ENCODE data around the gene SMYD2. TPM values are rescaled to one million over a fixed set of nuclear protein-coding genes. Genes with fewer than 3 reads are reported as not detected.

The SMYD2 gene
- total RNA-seq, 1 experiment from 2014 or later: 27.2 TPM

GRCh38 chr1:214282630-214283242, 1.8 kb downstream of the SMYD2 start:
- H3K9ac ChIP-seq (ENCODE audit: low read length): peak overlapping the region; percentile 74
- intact Hi-C loops (cut with micrococcal nuclease): loop anchor here (10.0 kb wide), 1 partner anchor 1158 kb away; no protein-coding TSS in a partner anchor
- DNase-seq (ENCODE audit: low read depth, low spot score) (no peak), ATAC-seq (no peak)
- ChIA-PET CTCF (no interaction called here), POLR2A (no interaction called here), RAD21 (ENCODE audit: low non-redundant PET in 1 of 2, low total read pairs in 2 of 2, uncharacterized antibody in 2 of 2, unreplicated experiment in 2 of 2) (no interaction called here)
- peak overlapping the region; percentile 93 for H3K4me2 ChIP-seq (ENCODE audit: low read length)
- peaks cover 46% of the 10 kb centered on the region for H3K79me2 ChIP-seq (ENCODE audit: insufficient read depth, low read length)
- peak overlapping the region; percentile 69 to 75 for H3K4me3 ChIP-seq (replicated peaks in 1 of 2; ENCODE audit: low read depth in 1 of 2, low read length in 2 of 2)
- 0 out of 2 replicates have a peak overlapping the region, but pooled peaks have one; percentile 90 for H3K27ac ChIP-seq (ENCODE audit: low read depth, low read length)
- H3K9me2 ChIP-seq (ENCODE audit: insufficient read depth): no peaks in the 10 kb centered on the region
- no peaks in the 10 kb centered on the region for H3K36me3 ChIP-seq (ENCODE audit: control insufficient read depth in 1 of 2, insufficient read depth in 2 of 2, low read length in 2 of 2)
- no peaks in the 10 kb centered on the region for H4K20me1 ChIP-seq (ENCODE audit: insufficient read depth)
- H3K9me3 ChIP-seq (ENCODE audit: control insufficient read depth in 1 of 2, insufficient read depth in 1 of 2, low read depth in 1 of 2, low read length in 2 of 2): no peaks in the 10 kb centered on the region
- BruUV-seq (replicated peaks): no TSS peak
- H3K27me3 ChIP-seq (ENCODE audit: insufficient read depth, low read length): no peaks in the 10 kb centered on the region
- peaks cover 15 to 24% of the 10 kb centered on the region in 2 experiments; a peak in 3 of 4 replicates for H3K4me1 ChIP-seq (ENCODE audit: control insufficient read depth in 1 of 2, insufficient read depth in 2 of 2, low read length in 2 of 2)
- no peak overlapping the region for H2AFZ ChIP-seq (ENCODE audit: low read depth, low read length, poor library complexity, severe bottlenecking)
- TF ChIP-seq CEBPB (IDR thresholded peaks at IDR 0.05; ENCODE audit: low read depth): no peak
- TF ChIP-seq EZH2phosphoT487 (IDR thresholded peaks at IDR 0.05; ENCODE audit: borderline replicate concordance): no peak
- TF ChIP-seq RAD21 (IDR thresholded peaks at IDR 0.05; ENCODE audit: low read depth): no peak
- TF ChIP-seq, protein P1, sequence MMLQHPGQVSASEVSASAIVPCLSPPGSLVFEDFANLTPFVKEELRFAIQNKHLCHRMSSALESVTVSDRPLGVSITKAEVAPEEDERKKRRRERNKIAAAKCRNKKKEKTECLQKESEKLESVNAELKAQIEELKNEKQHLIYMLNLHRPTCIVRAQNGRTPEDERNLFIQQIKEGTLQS (IDR thresholded peaks at IDR 0.05): no peak
- TF ChIP-seq EGR1 (IDR thresholded peaks at IDR 0.05; ENCODE audit: low read depth): no peak
- no peak for TF ChIP-seq MAX (IDR thresholded peaks at IDR 0.05)

DNA sequence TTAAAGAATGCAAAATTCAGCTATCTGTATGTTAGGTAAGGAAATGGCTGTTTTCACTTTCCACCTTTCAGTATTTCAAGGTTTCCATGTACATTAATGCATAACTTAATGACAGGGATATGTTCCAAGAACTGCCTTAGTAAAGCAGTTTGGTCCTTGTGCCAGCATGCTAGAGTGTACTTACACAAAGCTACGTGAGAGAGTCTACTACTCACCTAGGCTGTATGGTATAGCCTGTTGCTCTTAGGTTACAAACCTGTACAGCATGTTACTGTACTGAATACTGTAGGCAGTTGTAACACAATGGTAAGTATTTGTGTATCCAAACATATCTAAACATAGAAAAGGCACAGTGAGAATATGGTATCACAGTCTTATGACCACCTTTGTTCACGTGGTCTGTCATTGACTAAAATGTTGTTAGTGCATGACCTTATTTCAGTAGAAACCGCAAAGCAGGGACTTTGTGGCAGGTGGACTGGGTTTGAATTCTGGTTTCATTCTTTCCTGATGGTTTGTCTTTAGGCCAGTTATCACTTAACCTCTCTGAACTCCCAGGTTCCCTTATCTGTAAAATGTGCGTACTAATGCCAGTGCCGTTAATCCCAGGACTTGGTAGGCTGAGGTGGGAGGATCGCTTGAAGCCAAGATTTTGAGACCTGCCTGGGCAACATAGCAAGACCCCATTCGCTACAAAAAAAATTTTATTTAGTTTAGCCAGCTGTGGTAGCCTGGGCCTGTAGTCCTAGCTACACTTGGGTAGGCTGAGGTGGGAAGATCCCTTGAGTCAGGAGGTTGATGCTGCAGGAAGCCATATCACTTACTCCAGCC, 4.9 kb downstream of the SMYD2 start:
- Histone ChIP-seq H3K27me3 (ENCODE audit: insufficient read depth, low read length) (no peaks in the 10 kb centered on the region), H3K79me2 (ENCODE audit: insufficient read depth, low read length) (peaks cover 53% of the 10 kb centered on the region), H3K27ac (ENCODE audit: low read depth, low read length) (no peak overlapping the region)
- no peak for TF ChIP-seq EZH2phosphoT487 (IDR thresholded peaks at IDR 0.05; ENCODE audit: borderline replicate concordance)
- no peak for TF ChIP-seq CTCF (IDR thresholded peaks at IDR 0.05 in 2 of 3, conservative IDR thresholded peaks at IDR 0.05 in 1 of 3; ENCODE audit: borderline replicate concordance in 1 of 3, insufficient read depth in 1 of 3, low read depth in 2 of 3, low read length in 2 of 3)
- TF ChIP-seq CEBPB (IDR thresholded peaks at IDR 0.05; ENCODE audit: low read depth): no peak
- no peak for TF ChIP-seq ELF1 (IDR thresholded peaks at IDR 0.05; ENCODE audit: borderline replicate concordance, low read depth)
- TF ChIP-seq EGR1 (IDR thresholded peaks at IDR 0.05; ENCODE audit: low read depth): no peak
- no peak for TF ChIP-seq SRF (IDR thresholded peaks at IDR 0.05; ENCODE audit: low read depth)
- TF ChIP-seq SP1 (IDR thresholded peaks at IDR 0.05; ENCODE audit: low read depth): no peak
- TF ChIP-seq POLR2A (IDR thresholded peaks at IDR 0.05; ENCODE audit: borderline replicate concordance, extremely low read depth, insufficient read depth, insufficient read length): no peak
- TF ChIP-seq POLR2AphosphoS5 (IDR thresholded peaks at IDR 0.05; ENCODE audit: low read depth, low read length): no peak

More for the DNA sequence above, 4.9 kb downstream of the SMYD2 start:
- intact Hi-C loops (cut with micrococcal nuclease): loop anchor here (10.0 kb wide), 1 partner anchor 1161 kb away; no protein-coding TSS in a partner anchor
- no peak overlapping the region for H2AFZ ChIP-seq (ENCODE audit: low read depth, low read length, poor library complexity, severe bottlenecking)
- H3K4me2 ChIP-seq (ENCODE audit: low read length): no peak overlapping the region
- no peak overlapping the region for H3K9ac ChIP-seq (ENCODE audit: low read length)
- H3K4me3 ChIP-seq (replicated peaks in 1 of 2; ENCODE audit: low read depth in 1 of 2, low read length in 2 of 2): no peak overlapping the region
- ATAC-seq (no peak), DNase-seq (ENCODE audit: low read depth, low spot score) (no peak)
- no peaks in the 10 kb centered on the region for H3K9me3 ChIP-seq (ENCODE audit: control insufficient read depth in 1 of 2, insufficient read depth in 1 of 2, low read depth in 1 of 2, low read length in 2 of 2)
- POLR2A ChIA-PET: interaction anchor here (0.6 kb wide), 1 partner anchor 13 kb away, joined by 3 read pairs; no protein-coding TSS in a partner anchor
- CTCF ChIA-PET: no interaction called here
- peaks cover 9 to 15% of the 10 kb centered on the region in 2 experiments; a peak in 3 of 4 replicates for H3K4me1 ChIP-seq (ENCODE audit: control insufficient read depth in 1 of 2, insufficient read depth in 2 of 2, low read length in 2 of 2)
- no TSS peak for BruUV-seq (replicated peaks)
- no peaks in the 10 kb centered on the region for H3K36me3 ChIP-seq (ENCODE audit: control insufficient read depth in 1 of 2, insufficient read depth in 2 of 2, low read length in 2 of 2)
- H3K9me2 ChIP-seq (ENCODE audit: insufficient read depth): no peaks in the 10 kb centered on the region
- no peaks in the 10 kb centered on the region for H4K20me1 ChIP-seq (ENCODE audit: insufficient read depth)
- RAD21 ChIA-PET (ENCODE audit: low non-redundant PET in 1 of 2, low total read pairs in 2 of 2, uncharacterized antibody in 2 of 2, unreplicated experiment in 2 of 2): no interaction called here
